ENCODE results near the gene WDR31. TPM values are rescaled to one million over a fixed set of nuclear protein-coding genes. Genes with fewer than 3 reads are reported as not detected.

Gene WDR31
- total and polyA plus RNA-seq, 10 donors, result 0.15 to 2.3 (median 0.78) TPM

- no peak overlapping the region for H3K27ac ChIP-seq
- no peak for DNase-seq
- no peaks in the 10 kb centered on the region for H3K9me3 ChIP-seq
- H3K4me1 ChIP-seq, result peaks cover 5 to 19% (median 13%) of the 10 kb centered on the region in 6 donors
- H3K27me3 ChIP-seq (replicated peaks in 1 of 7), result no peaks in the 10 kb centered on the region
- WGBS, 5 donors, result 67 to 76% (median 74%) methylated on average over 9 of the region's 9 CpGs
- no peaks in the 10 kb centered on the region for H3K36me3 ChIP-seq
- TF ChIP-seq POLR2A (IDR thresholded peaks at IDR 0.05) (no peak), POLR2AphosphoS5 (IDR thresholded peaks at IDR 0.05) (no peak), CTCF (IDR thresholded peaks at IDR 0.05 in 8 of 11, conservative IDR thresholded peaks at IDR 0.05 in 3 of 11) (no peak)
- no peak overlapping the region for H3K4me3 ChIP-seq
- intact Hi-C loops (cut with DNase I; ENCODE audit: low total_unique reads), result no loop called here
Observed at GRCh38 chr9:113341712-113342410, 1.8 kb upstream of the WDR31 start.

GRCh38 chr9:113337714-113338113 is 2.4 kb downstream of the WDR31 start:
- no peak for TF ChIP-seq CTCF (IDR thresholded peaks at IDR 0.05 in 8 of 11, conservative IDR thresholded peaks at IDR 0.05 in 3 of 11)
- no peak for TF ChIP-seq POLR2AphosphoS5 (IDR thresholded peaks at IDR 0.05)
- TF ChIP-seq POLR2A (IDR thresholded peaks at IDR 0.05), result no peak
- no peaks in the 10 kb centered on the region for H3K27me3 ChIP-seq (replicated peaks in 1 of 7)
- WGBS, 5 donors, result 92 to 94% (median 94%) methylated on average over 2 of the region's 2 CpGs
- DNase-seq, result no peak
- peaks cover 5 to 19% (median 13%) of the 10 kb centered on the region in 6 donors for H3K4me1 ChIP-seq
- H3K36me3 ChIP-seq, result no peaks in the 10 kb centered on the region
- no peak overlapping the region for H3K4me3 ChIP-seq
- no peak overlapping the region for H3K27ac ChIP-seq
- intact Hi-C loops (cut with DNase I; ENCODE audit: low total_unique reads), result no loop called here
- no peaks in the 10 kb centered on the region for H3K9me3 ChIP-seq

- Histone ChIP-seq H3K4me3 (no peak overlapping the region), H3K27ac (no peak overlapping the region), H3K27me3 (replicated peaks in 1 of 7) (no peaks in the 10 kb centered on the region), H3K4me1 (no peaks in the 10 kb centered on the region), H3K36me3 (no peaks in the 10 kb centered on the region), H3K9me3 (no peaks in the 10 kb centered on the region)
- intact Hi-C loops (cut with DNase I; ENCODE audit: low total_unique reads), result no loop called here
- DNase-seq, result no peak
- TF ChIP-seq CTCF (IDR thresholded peaks at IDR 0.05 in 8 of 11, conservative IDR thresholded peaks at IDR 0.05 in 3 of 11) (no peak), POLR2A (IDR thresholded peaks at IDR 0.05) (no peak)
- WGBS, 5 donors, result 63 to 89% (median 76%) methylated on average over 4 of the region's 4 CpGs
Observed at GRCh38 chr9:113331780-113332179, 8.3 kb downstream of the WDR31 start.

- Histone ChIP-seq H3K4me1 (no peaks in the 10 kb centered on the region), H3K4me3 (no peak overlapping the region), H3K27me3 (replicated peaks in 1 of 7) (no peaks in the 10 kb centered on the region), H3K9me3 (no peaks in the 10 kb centered on the region), H3K27ac (no peak overlapping the region), H3K36me3 (no peaks in the 10 kb centered on the region)
- DNase-seq, result no peak
- intact Hi-C loops (cut with DNase I; ENCODE audit: low total_unique reads), result no loop called here
- TF ChIP-seq POLR2A (IDR thresholded peaks at IDR 0.05) (no peak), POLR2AphosphoS5 (IDR thresholded peaks at IDR 0.05) (no peak), CTCF (IDR thresholded peaks at IDR 0.05 in 8 of 11, conservative IDR thresholded peaks at IDR 0.05 in 3 of 11) (no peak)
- WGBS, 5 donors, result 88 to 99% (median 95%) methylated on average over 3 of the region's 3 CpGs
Observed at GRCh38 chr9:113328045-113328782, 11.9 kb downstream of the WDR31 start.
